ENCODE measurements around the gene RALGPS1.
A peak's percentile ranks its signal among the peaks of the same experiment; 100 is the strongest.

Gene RALGPS1

GRCh38 chr9:127050591-127051001 is 136.0 kb downstream of the RALGPS1 start:
- H3K4me3 ChIP-seq (replicated peaks in 1 of 2; ENCODE audit: low read depth in 2 of 2, low read length in 2 of 2) = no peak overlapping the region
- DNase-seq (ENCODE audit: low read depth in 2 of 2) = no peak
- TF ChIP-seq CTCF (IDR thresholded peaks at IDR 0.05; ENCODE audit: low read depth, low read length) = no peak

- TF ChIP-seq CTCF (IDR thresholded peaks at IDR 0.05; ENCODE audit: low read depth, low read length) = no peak
- no peak for DNase-seq (ENCODE audit: low read depth in 2 of 2)
- H3K4me3 ChIP-seq (replicated peaks in 1 of 2; ENCODE audit: low read depth in 2 of 2, low read length in 2 of 2) = no peak overlapping the region
Measured at GRCh38 chr9:127051881-127052595, 137.5 kb downstream of the RALGPS1 start.

- no peak overlapping the region for H3K4me3 ChIP-seq (replicated peaks in 1 of 2; ENCODE audit: low read depth in 2 of 2, low read length in 2 of 2)
- no peak for TF ChIP-seq CTCF (IDR thresholded peaks at IDR 0.05; ENCODE audit: low read depth, low read length)
- peak in 1 of 2 donors; percentile 44 for DNase-seq (ENCODE audit: low read depth in 2 of 2)
Measured at GRCh38 chr9:127053057-127053821, 138.7 kb downstream of the RALGPS1 start.

GRCh38 chr9:127053960-127054359 is 139.4 kb downstream of the RALGPS1 start:
- TF ChIP-seq CTCF (IDR thresholded peaks at IDR 0.05; ENCODE audit: low read depth, low read length) = no peak
- no peak overlapping the region for H3K4me3 ChIP-seq (replicated peaks in 1 of 2; ENCODE audit: low read depth in 2 of 2, low read length in 2 of 2)
- DNase-seq (ENCODE audit: low read depth in 2 of 2) = no peak

- no peak for TF ChIP-seq CTCF (IDR thresholded peaks at IDR 0.05; ENCODE audit: low read depth, low read length)
Measured at GRCh38 chr9:127055745-127056402, 141.3 kb downstream of the RALGPS1 start.

GRCh38 chr9:127056446-127056845 is 141.9 kb downstream of the RALGPS1 start:
- DNase-seq (ENCODE audit: low read depth in 2 of 2) = no peak
- TF ChIP-seq CTCF (IDR thresholded peaks at IDR 0.05; ENCODE audit: low read depth, low read length) = no peak
- H3K4me3 ChIP-seq (replicated peaks in 1 of 2; ENCODE audit: low read depth in 2 of 2, low read length in 2 of 2) = no peak overlapping the region

More at GRCh38 chr9:127055745-127056402, 141.3 kb downstream of the RALGPS1 start:
- H3K4me3 ChIP-seq (replicated peaks in 1 of 2; ENCODE audit: low read depth in 2 of 2, low read length in 2 of 2) = no peak overlapping the region
- no peak for DNase-seq (ENCODE audit: low read depth in 2 of 2)
